ENCODE results near the gene SPATS2.

SPATS2 gene

GRCh38 chr12:49336645-49337584 lies 30.3 kb upstream of the SPATS2 start, which contains the start of gene C1QL4:
Gene C1QL4 (minus strand): TSS chr12:49337188. CDS start chr12:49336477, 711 bp downstream.
- DNase-seq = peak; percentile 51

DNA sequence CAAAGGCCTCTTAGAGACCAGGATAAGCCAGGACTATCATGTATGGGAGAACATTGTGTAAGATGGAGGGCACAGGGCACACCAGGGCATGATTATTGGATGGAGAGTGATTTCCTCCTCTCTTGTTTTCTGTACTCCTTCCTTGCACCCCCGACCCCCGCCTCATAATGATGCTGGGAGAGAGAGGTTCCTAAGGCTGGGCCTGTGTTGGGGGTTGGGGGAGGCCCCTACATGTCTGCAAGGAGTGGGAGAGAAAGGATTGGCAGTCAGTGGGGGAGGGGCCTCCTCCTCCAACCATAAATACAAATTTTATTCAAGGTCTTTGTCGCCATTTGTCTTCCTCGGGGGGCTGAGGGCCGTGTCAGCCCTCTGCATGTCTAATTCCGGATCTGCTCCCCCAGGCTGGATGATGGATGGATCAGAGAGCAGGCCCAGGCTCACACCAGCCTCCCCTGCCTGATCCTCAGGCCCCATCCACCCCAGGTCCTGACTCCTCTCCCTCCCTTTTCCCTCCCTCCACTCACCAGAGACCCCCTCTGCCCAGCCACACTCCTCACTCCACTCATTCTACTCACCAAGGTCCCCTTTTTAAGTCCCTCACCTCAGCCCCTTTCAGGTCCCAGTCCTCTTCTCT lies 28.3 kb upstream of the SPATS2 start:
- no peak for DNase-seq

DNA sequence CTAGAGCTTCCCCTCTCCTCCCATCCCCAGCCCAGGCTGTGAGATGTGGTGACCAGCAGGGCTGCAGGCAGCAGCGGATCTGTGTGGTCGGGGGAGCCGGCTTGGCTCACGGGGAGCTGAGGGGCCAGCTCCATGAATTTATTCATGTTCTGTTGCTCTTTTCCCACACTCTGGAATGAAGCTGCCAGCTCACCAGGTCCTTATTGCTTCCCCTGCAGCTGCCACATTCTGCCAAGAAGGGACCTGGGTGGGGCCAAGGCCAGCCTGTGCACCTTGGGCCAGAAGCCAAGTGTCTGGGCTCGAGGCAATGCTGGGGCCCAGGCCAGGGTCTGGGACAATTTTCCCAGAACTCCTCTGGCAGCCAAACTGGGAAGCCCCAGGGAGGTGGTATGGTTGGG lies 27.8 kb upstream of the SPATS2 start:
- DNase-seq = no peak

GRCh38 chr12:49340095-49340870 lies 27.0 kb upstream of the SPATS2 start:
- DNase-seq = no peak

DNA sequence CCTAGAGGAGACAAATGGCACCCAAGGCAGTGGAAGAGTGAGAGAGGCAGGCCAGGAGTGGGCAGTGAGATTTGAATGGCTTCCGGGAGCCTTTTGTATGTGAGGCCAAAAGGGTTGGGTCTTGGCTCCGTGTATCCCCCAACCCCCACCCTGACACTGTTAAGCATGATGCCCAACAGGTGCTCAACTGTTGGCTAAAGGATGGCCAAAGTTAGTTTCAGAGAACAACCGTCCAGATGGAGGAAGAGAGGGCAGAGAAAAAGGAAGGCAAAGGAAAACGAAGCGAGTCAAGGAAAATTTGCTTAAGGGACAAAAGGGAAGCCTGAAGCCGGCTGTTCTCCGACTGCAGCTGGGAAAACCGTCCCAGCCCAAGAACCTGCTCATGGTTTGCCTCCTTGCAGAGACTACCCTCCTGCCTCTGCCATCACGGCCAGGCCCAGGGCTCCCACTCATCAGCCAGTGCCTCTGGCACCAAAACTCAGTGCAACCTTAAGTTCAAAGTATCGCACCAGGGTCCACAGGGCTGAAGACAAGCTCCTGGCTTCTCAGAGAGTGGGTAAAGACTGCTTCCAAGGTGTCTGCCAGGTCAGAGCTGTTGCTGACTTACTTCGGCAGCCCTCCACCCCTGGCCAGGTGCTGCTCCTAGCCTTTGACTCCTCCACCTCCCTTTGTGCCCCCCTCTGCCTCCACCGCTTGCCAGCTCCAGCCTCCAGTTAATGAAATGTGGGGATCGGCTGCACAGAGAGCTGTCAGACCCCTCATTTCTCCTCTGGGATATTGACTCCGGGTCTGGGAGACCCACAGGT lies 26.1 kb upstream of the SPATS2 start:
- DNase-seq = no peak

DNA sequence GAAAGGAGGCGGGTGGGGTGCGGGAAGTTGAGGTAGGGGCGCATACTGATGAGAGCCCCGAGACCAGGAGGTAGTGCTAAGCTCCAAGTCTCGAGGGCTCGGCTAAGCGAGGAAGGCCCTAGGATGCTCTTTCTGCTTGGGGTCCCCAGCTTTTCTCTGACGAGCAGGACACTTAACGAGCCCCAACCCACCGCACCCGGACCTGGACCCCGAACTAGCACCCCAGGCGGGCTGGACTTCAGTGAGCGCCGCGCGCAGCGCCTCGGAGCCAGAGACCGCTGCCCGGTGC lies 25.5 kb upstream of the SPATS2 start:
- no peak for DNase-seq

DNA sequence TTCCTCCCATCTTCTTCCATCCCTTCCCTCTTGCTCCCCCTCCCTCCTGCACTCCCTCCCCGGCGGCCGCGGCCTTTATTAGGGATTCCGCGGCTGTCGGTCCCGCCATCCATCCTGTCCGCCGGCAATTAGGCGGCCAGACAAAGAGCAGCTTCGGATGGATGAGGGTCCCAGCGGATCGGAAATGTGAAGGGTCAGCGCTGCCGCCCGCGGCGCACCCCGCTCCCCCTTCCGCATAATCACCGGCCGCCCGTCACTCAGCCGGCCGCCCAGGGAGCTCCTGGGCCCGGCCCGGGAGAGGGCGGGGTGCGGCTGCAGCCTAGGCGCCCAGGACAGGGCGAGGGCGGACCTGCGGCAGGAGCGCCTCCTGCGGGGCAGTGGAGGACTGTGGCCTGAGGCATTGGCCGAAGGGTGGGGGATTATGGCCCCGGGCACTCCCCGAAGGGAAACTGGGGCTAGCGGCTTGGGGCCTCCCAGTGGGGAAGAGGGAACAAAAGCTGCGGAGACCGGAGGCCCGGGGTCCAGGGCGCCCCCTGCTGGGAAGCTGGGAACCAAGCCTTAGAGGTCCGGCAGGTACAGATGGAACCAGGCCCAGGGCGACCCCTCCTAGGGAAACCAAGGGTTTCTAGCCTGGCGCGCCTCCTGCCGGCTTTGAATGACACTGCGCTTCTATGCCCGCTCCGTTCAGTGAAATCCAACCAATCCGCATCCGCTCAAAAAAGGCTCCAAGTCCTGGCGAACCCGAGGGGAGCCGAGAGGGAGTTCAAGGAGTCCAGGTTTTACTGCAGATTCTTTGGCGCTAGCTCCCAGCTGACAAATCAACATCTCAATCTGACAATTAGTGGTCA lies 25.0 kb upstream of the SPATS2 start:
- DNase-seq = peak; percentile 87

- DNase-seq = no peak
These were observed 24.1 kb upstream of the SPATS2 start for GRCh38 chr12:49342914-49343731.

GRCh38 chr12:49344486-49345050 lies 22.7 kb upstream of the SPATS2 start:
- DNase-seq = no peak

DNA sequence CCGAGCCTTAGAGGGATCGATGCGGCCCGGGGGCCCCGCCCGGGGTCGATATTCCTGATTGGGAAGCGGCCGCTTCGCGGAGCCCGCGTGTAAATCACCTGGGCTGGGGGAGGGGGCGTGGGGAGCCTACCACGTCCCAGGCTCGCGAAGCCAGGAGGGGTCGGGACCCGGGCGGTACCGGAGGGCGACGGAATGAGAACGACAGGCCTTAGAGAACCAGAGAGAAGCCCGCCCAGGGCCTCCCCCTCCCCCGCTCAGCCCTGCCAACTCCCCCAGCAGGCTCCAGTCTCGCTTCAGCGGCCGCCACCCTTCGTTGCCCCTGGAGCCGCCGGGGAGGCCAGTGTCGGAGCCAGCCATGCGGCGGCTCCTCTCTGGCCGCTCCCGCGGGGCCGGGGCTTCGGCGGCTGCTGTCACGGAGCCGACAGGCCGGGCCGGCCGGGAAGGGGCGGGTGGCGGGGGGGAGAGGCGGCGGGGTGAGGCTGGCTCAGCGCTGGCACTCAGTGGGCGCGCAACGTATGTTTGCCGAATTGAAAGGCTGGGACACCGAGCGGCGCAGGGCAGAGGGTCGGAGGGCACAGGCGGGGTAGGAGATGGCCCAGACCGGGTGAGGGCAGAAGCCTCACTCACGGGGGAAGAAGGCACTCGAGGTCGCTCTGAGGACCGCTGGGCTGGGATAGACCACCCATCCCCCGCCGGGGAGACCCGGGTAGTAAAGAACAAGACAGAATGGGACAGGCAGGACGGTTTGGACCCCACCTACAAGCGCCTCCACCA lies 22.0 kb upstream of the SPATS2 start:
- DNase-seq = peak; percentile 68

- DNase-seq = no peak
These were observed 21.2 kb upstream of the SPATS2 start for GRCh38 chr12:49345825-49346658.

DNA sequence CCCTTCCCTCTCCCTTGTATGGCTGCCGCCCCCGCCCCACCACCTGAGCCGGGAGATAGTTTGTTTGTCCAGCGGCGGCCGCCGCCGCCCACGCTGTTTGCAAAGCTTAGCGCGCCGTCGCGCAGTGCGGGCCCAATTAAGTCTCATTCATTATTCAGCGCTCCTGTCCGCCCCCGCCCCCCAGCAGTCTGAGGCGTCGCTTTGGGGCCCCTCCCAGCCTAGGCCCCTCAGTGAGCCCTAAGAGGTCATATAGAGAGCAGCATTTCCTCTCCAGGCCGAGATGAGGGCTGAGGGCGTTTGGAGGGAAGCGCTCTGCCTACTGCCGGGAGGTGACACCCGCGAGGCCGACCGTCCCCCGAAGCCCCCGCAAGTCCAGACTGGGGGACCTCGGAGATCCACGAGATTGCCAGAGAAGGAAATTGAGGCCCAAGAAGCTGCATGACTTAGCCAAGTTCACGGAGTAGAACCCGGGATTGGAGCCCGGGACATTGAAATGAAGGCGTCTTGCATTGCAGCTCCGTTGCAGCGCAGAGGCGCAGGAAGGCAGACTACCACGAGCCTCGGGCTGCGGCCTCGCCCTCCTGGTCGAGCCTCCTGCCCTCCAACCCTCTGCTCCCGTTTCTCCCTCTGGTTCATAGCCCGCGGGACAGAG lies 20.5 kb upstream of the SPATS2 start, which contains the start of gene DNAJC22:
Gene DNAJC22 (plus strand): TSS at position 230 of the 652 bp plus-strand sequence. CDS start 1,985 bp downstream, outside the sequence.
- peak; percentile 44 for DNase-seq

GRCh38 chr12:49347311-49348193 lies 19.7 kb upstream of the SPATS2 start:
- DNase-seq = peak; percentile 80

GRCh38 chr12:49348781-49349180 lies 18.5 kb upstream of the SPATS2 start:
- DNase-seq = no peak

DNA sequence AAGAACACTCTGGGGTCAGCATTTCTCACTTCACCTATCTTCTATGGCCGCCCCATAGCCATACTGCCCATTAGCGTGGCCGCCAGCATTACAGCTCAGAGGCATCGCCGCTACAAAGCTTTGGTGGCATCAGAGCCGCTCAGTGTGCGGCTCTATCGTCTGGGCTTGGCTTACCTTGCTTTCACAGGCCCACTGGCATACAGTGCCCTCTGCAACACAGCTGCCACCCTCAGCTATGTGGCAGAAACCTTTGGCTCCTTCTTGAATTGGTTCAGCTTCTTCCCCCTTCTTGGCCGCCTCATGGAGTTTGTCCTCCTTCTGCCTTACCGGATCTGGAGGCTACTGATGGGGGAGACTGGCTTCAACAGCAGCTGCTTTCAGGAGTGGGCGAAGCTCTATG lies 18.0 kb upstream of the SPATS2 start:
- DNase-seq = no peak

DNA sequence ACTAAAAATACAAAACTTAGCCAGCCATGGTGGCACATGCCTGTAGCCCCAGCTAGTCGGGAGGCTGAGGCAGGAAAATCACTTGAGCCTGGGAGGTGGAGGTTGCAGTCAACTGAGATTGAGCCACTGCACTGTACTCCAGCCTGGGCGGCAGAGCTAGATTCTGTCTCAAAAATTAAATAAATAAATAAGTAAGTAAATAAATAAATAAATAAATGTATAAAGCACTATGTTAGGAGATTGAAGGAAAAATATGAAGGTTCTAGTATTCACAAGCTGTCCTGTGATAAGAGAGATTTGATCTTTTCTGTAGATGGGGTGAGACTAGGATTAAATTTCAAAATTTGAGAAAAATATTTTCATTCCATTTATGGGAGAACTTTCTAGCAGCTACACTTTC lies 14.9 kb upstream of the SPATS2 start:
- no peak for DNase-seq

DNA sequence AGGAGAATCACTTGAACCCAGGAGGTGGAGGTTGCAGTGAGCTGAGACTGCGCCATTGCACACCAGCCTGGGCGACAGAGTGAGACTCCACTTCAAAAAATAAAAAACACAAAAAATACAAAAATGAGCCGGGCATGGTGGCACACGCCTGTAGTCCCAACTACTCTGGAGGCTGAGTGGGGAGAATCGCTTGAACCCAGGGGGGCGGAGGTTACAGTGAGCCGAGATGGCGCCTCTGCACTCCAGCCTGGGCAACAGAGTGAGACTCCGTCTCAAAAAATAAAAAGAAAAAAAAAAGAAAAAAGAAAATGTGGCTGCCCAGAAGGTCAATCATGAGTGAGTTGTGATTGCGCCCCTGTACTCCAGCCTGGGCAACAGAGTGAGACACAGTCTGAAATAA lies 11.3 kb upstream of the SPATS2 start:
- no peak for DNase-seq

Measured in NCI-H526 treated with DMSO at 0.1 percent for 48 hours (cell line).